SK-N-SH (cell line): ENCODE measurements around the gene NCOA5.

Experiments
- GATA2 ChIP-seq: sonication (generic); formaldehyde crosslinking; IDR thresholded peaks from 2 replicates; pipeline ENCODE4 v1.5.0; 2020; ENCODE audit warnings: mild to moderate bottlenecking, missing genetic modification reagents
- JUND ChIP-seq: IDR thresholded peaks from 2 replicates; pipeline ENCODE4 v1.4.0; 2012
- MEF2A ChIP-seq: IDR thresholded peaks from 2 replicates; pipeline ENCODE4 v1.4.0; 2012; ENCODE audit warnings: low read depth, borderline replicate concordance
- MXI1 ChIP-seq: IDR thresholded peaks from 2 replicates; pipeline ENCODE4 v1.6.1; 2012; ENCODE audit warnings: mild to moderate bottlenecking, low read depth, low read length, improper control_type of control experiment
- POLR2AphosphoS5 ChIP-seq: IDR thresholded peaks from 2 replicates; pipeline ENCODE4 v1.6.1; 2012; ENCODE audit warnings: low read depth, low read length
- RAD21 ChIP-seq: IDR thresholded peaks from 2 replicates; pipeline ENCODE4 v1.6.1; 2012; ENCODE audit warnings: mild to moderate bottlenecking, low read length
- RCOR1 ChIP-seq: fragments of 150-350 bp; IDR thresholded peaks from 2 replicates; pipeline ENCODE4 v1.6.1; 2017; ENCODE audit warnings: antibody characterized with exemption, low read length
- TAF1 ChIP-seq: IDR thresholded peaks from 2 replicates; pipeline ENCODE4 v1.6.1; 2012; ENCODE audit warnings: low read depth, mild to moderate bottlenecking, low read length, moderate library complexity, borderline replicate concordance
- TEAD4 ChIP-seq: IDR thresholded peaks from 2 replicates; pipeline ENCODE4 v1.4.0; 2012; ENCODE audit warnings: mild to moderate bottlenecking, borderline replicate concordance; ENCODE audit not compliant: insufficient read depth
- YY1 ChIP-seq: IDR thresholded peaks from 2 replicates; pipeline ENCODE4 v1.4.0; 2012; ENCODE audit warnings: low read depth, mild to moderate bottlenecking
- TF ChIP-seq, protein P1 (sequence below): fragments of 200-600 bp; sonication (generic); IDR thresholded peaks from 2 replicates; pipeline ENCODE4 v1.6.1; 2017; ENCODE audit warnings: antibody characterized with exemption, mild to moderate bottlenecking, moderate library complexity
- TF ChIP-seq, protein P2 (sequence below): IDR thresholded peaks from 2 replicates; pipeline ENCODE4 v1.4.0; 2012; ENCODE audit warnings: low read depth
- TF ChIP-seq, protein P3 (sequence below): fragments of 150-350 bp; IDR thresholded peaks from 2 replicates; pipeline ENCODE4 v1.6.1; 2017; ENCODE audit warnings: antibody characterized with exemption, low read length, low read depth, borderline replicate concordance

DNA sequence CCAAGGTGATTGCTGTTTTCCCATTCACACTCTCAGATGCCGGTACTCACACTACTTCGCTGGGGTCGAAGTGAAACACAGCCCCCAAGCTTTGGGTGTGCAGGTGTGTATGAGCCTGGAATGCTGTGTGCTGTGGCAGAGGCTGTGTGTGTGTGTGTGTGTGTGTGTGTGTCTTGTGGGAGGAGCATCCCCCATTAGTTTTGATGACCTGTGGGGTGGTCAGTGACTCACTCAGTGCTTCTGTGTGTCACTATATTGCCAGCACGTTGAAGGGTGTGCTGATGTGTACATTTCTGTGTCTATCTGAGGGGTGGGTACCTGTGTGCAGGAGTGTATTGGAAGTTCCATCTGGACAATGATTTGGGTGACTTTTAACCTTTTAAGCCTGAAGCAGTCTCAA lies 65.8 kb downstream of the NCOA5 start:
- TF ChIP-seq JUND (no peak), GATA2 (CRISPR knock-in tag) (no peak), TAF1 (no peak), TEAD4 (no peak), RCOR1 (no peak), YY1 (no peak), POLR2AphosphoS5 (no peak), RAD21 (no peak), MEF2A (no peak), MXI1 (no peak)
- TF ChIP-seq, protein P1, sequence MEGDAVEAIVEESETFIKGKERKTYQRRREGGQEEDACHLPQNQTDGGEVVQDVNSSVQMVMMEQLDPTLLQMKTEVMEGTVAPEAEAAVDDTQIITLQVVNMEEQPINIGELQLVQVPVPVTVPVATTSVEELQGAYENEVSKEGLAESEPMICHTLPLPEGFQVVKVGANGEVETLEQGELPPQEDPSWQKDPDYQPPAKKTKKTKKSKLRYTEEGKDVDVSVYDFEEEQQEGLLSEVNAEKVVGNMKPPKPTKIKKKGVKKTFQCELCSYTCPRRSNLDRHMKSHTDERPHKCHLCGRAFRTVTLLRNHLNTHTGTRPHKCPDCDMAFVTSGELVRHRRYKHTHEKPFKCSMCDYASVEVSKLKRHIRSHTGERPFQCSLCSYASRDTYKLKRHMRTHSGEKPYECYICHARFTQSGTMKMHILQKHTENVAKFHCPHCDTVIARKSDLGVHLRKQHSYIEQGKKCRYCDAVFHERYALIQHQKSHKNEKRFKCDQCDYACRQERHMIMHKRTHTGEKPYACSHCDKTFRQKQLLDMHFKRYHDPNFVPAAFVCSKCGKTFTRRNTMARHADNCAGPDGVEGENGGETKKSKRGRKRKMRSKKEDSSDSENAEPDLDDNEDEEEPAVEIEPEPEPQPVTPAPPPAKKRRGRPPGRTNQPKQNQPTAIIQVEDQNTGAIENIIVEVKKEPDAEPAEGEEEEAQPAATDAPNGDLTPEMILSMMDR: no peak
- TF ChIP-seq, protein P2, sequence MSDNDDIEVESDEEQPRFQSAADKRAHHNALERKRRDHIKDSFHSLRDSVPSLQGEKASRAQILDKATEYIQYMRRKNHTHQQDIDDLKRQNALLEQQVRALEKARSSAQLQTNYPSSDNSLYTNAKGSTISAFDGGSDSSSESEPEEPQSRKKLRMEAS: no peak
- TF ChIP-seq, protein P3, sequence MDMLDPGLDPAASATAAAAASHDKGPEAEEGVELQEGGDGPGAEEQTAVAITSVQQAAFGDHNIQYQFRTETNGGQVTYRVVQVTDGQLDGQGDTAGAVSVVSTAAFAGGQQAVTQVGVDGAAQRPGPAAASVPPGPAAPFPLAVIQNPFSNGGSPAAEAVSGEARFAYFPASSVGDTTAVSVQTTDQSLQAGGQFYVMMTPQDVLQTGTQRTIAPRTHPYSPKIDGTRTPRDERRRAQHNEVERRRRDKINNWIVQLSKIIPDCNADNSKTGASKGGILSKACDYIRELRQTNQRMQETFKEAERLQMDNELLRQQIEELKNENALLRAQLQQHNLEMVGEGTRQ: no peak
